NCI-H460 (cell line): ENCODE data around the gene TSPOAP1. TPM values are rescaled to one million over a fixed set of nuclear protein-coding genes. Genes with fewer than 3 reads are reported as not detected.

ENCODE experiments used
- DNase-seq: peaks from one replicate; pipeline ENCODE4 v3.0.0-alpha.2; 2016; ENCODE audit warnings: low read depth; ENCODE audit errors: extremely low read depth
- polyA plus RNA-seq: library from polyadenylated mRNA; depleted of rRNA; stranded (reverse); fragments of >200 nt; gene quantifications from 2 replicates; pipeline ENCODE4 v1.2.3, GENCODE V29; 2014; cell fraction: nucleus; rRNA removed
- total RNA-seq: library from RNA; depleted of rRNA; stranded (reverse); fragments of >200 nt; shearing (Covaris generic); gene quantifications from 2 replicates; pipeline ENCODE4 v1.2.3, GENCODE V29; 2014; rRNA removed

TSPOAP1 gene
- not detected in 2 replicates for total RNA-seq
- polyA plus RNA-seq: not detected in 2 replicates

- no peak for DNase-seq
These were observed at the start of gene TSPOAP1 for GRCh38 chr17:58328195-58329034. Gene TSPOAP1, minus strand, starts transcription at chr17:58328795. Its CDS starts 875 bp downstream, at chr17:58327920.

GRCh38 chr17:58377661-58378060, 49.1 kb upstream of the TSPOAP1 start:
- DNase-seq: no peak

DNA sequence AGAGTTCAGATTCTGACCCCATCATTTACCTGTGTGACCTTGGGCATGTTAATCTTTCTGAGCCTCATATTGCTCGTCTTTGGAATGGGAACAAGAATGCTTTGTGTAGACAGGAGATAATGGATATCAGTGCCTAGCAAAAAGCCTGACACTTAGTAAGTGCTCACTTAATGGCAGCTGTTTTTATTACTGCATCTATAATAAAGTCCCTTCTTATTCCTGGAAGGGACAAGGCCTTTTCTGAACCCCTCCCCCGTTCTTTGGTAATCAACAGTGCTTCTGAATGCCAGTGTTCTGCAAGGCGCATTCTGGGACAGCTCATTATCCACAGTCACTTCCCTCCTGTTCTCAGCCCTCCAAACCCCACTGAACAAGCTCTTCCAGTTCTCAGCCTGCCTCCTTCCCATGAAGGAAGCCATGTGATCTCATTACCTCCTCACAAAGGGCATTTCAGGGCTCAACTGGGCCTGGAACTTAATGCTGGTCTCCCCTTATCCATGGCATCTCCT, 48.6 kb upstream of the TSPOAP1 start:
- DNase-seq: no peak

DNA sequence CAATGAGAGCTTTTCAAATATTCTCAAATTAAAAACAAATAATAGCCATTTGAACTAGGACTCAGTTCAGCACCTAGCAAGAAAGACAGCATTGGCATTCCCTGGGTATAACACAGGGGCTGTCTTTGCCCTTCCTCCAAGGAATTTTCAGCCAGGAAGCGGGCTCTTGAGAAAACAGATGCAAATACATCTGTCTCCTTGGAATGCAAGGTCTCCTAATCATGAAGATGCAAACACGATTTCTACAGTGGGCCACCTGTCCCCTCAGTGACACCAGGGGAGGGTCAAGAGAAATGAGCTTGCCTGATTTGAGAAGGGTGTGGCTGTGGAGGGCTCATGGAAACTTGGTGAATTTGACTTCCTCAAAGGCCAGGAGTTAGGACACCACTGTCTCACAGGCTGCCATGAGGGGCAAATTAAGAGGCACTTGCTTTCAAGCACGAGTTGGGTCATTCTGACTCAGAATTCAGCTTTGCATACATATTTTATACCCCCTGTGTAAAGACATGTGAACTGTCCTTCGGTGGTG, 47.9 kb upstream of the TSPOAP1 start:
- DNase-seq: no peak

DNA sequence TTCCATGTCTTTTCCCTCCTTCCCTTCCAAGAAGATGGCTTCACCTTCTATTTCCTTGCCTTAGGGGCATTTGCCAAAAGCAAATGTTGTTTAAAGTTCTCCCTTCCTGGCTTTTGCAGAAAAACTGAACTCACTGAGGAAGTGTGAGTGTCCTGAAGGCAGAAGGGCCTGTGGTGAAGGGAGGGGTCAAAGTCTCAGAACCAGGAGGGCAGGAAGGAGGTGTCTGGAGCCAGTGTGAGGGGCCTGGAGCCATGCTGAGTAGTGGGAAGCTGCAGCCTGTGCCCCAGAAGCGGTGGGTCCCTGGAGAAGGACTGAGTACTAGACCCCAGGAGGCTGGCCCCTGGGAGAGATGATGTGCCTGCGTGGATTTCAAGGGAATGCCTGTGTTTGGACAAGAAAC, 47.2 kb upstream of the TSPOAP1 start:
- no peak for DNase-seq

GRCh38 chr17:58375256-58375655, 46.7 kb upstream of the TSPOAP1 start:
- DNase-seq: no peak

GRCh38 chr17:58373923-58374322, 45.3 kb upstream of the TSPOAP1 start:
- no peak for DNase-seq

GRCh38 chr17:58373003-58373402, 44.4 kb upstream of the TSPOAP1 start:
- DNase-seq: no peak

- DNase-seq: no peak
These were observed 42.8 kb upstream of the TSPOAP1 start for GRCh38 chr17:58371300-58371950.

- no peak for DNase-seq
These were observed 42.1 kb upstream of the TSPOAP1 start for GRCh38 chr17:58370716-58371115.

GRCh38 chr17:58370309-58370708, 41.7 kb upstream of the TSPOAP1 start:
- no peak for DNase-seq

DNA sequence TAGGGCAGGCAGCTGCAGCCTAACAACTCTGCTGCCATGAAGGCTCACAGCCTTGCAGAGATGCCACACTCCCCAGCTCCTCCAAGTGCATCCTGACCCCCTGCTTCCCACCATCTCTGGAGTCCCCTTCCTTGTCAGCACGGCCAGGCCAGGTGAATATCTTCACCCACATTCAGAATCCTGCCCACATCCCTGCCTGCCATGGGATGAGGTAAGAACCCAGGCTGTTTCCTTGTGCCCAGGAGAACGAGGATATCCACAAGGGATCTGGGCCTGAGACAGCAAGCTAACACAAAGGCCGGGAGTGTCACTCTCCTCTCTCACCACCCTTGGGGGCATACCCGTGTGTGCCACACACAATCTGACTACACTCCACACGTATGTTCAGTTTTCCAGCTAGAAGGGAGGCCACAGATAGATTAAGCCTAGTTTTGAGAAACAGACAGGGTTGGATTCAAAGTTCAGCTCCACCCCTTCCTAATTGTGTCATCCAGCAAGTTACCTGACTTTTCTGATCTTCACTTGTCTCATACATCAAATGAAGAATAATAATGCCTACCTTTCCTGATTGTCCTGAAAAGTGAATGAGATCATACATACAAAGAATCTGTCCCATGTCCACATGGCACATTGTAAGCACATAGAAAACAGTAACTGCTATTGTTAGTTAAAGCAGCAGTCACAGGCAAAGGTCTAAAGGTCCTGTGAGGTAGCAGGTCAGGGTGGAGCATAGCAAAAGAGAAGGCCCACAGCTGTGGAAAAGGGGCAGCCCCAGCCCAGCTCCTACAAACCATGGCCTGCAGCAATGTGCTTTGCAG, 40.8 kb upstream of the TSPOAP1 start:
- no peak for DNase-seq

- no peak for DNase-seq
These were observed 40.2 kb upstream of the TSPOAP1 start for GRCh38 chr17:58368860-58369213.

- no peak for DNase-seq
These were observed 38.9 kb upstream of the TSPOAP1 start for GRCh38 chr17:58367461-58367860.

GRCh38 chr17:58365980-58366595, 37.5 kb upstream of the TSPOAP1 start:
- DNase-seq: no peak

DNA sequence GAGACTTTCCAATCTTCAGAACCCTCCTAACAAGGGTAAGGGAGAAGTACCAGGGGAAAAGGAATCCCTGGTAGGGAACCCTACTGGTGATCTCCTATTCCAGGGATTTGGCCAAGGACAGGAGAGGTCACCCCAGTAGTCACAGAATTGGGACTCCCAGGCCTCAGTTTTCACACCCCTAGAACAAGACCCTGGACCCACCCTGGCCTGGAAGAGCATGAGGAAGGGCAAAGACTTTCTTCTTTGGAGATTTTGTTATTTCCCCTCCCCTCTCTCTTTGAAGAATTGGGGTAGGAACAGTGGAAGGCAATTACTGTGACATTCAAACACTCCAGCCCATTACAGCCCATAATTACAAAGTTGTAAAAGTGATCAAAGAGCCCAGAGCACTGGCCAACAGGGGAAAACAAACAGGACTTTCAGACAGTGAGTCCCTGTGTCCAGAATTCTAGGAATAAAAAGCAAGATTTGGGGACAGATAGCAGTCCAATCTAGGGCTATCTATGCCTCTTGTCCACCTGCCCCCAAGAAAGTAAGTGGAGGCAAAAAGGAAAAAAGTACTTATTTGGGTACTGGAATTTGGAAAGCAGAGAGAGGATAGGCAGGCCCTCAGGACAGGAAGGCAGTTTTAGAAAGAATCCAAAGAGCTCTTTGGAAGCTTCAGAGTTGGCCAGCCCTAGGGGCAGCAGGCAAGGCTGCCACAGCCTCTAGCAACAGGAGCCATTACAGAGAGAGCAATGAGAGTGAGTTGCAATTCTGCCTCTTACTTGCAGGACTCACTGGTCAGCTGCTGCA, 36.8 kb upstream of the TSPOAP1 start:
- DNase-seq: no peak

DNA sequence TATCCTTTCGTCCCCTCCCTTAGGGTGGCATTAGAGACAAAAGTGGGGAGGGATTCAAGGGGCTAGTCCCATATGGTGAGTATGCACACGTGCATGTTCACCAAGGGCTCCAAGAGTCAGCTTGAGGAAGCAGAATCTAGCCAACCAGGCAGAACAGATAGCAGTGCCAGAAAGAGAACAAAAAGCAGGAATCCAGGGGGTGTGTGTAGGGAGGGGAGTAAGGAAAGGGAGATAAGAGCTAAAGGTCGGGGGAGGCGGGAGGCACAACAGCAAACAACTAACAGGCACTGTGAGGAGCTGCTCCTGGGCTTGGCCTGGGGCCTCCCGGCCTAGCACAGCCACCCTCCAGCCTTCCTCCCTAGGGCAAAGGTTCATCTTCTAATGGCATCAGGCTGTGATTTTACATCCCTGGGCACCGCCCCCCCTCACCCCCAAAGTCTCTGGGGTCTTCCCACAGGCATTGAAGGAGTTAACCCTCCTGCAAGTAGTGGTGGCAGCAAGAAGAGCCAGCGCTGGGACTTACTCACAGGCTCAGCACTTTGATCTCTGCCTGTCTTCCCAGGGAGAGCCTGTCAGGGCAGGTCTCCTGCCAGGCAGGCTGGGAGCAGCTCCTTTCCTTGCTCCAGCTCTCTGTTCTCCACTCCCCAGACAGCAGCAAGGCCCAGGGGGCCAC, 35.8 kb upstream of the TSPOAP1 start:
- no peak for DNase-seq

DNA sequence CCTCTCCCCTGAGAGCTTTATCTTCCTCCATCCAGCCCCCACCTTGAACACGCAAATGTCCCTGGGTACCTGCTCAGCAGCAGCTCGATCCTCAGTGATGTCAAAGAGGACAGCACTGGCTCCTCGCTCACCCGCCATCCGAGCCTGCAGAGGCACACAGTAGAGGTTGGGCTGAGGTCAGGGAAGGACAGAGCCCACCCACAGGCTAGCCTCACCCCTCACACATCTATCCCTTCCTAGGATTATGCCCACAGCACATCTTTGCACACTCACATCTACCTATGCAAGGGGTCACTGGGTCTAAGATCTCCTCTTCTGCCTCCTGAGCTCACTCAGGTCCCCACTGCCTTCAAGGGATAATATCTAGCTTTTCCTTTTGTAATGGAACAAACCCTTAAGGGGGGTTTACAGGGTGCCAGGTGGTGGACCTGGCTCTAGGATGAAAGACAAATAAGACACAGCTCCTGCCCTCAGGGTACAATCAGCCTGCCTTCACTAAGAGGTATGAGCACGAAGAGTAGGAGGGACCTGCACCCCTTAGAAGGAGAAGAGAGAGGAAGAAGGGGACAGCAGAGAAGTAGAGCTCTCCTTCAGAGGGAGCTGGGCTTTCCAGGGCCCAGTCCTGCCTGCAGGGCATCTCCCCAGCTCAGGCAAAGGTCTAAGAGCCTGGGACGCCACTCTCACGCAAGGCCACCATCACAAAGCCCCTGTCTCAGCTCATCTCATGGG, 35.0 kb upstream of the TSPOAP1 start:
- no peak for DNase-seq
